HS-27A (cell line): ENCODE results near the gene MSH3.
"Not testable (repeated sequence)": the region's sequence is repeated elsewhere in the genome, so short reads cannot be mapped to it uniquely, and the experiment has no call there.

Experiments
- DNase-seq: peaks from one replicate; pipeline ENCODE4 v3.0.0-alpha.2; 2012; ENCODE audit warnings: low read depth, missing footprints

The MSH3 gene

GRCh38 chr5:80706835-80707447 is 52.5 kb downstream of the MSH3 start:
- DNase-seq = no peak

DNA sequence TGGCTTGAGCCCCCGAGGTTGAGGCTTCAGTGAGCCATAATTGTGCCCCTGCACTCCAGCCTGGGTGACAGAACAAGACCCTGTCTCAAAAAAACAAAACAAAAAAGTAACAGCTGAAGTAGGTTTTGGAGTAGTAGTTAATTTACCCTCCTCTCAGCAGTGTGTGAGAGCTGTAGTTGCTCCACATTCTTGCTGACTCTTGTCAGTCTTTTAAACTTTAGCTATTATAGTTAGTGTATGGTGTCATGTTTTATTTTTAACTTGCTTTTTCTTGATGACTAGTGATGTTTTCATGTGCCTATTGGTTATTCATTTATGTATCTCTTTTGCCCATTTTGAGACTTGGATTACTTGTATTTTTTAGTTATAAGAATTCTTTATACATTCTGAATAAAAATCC is 53.2 kb downstream of the MSH3 start:
- no peak for DNase-seq

DNA sequence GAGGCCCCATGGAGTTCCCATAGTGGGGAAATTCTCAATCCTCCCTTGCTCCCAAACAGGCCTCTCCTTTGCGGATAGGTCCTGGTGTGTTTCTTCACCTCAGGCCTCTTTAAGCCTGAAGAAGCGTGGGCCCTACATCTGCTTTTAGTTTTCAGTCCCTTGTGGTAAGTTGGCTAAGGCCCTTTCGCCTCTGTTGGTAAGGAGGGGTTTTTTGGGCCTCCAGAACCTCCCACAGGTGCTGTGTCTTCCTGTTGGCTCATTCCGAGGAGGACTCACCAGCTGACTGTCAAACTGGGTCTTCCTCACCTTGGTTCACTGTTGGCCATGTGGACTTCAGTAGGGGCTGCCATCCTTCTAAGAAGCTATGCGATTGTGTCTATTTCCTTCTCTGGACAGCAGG is 56.8 kb downstream of the MSH3 start:
- DNase-seq = no peak

DNA sequence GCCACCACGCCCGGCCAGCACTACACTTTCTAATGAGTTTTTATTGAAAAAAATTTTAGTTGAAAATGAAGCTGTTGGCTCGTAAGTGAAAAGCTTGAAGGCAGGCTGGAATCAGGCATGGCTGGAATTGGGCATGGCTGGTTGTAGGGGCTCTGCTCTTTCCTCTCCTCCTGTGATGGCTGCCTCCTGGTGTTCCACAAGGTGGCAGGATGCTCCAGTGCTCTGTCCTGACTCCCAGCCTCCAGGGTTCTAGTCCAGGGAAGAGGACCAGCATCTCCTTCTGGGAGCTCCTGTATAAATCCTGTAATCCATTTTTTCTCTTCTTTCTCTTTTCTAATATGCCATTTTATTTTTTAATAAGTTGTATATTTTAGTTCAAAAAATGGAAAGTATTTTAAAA is 57.5 kb downstream of the MSH3 start:
- DNase-seq = no peak

DNA sequence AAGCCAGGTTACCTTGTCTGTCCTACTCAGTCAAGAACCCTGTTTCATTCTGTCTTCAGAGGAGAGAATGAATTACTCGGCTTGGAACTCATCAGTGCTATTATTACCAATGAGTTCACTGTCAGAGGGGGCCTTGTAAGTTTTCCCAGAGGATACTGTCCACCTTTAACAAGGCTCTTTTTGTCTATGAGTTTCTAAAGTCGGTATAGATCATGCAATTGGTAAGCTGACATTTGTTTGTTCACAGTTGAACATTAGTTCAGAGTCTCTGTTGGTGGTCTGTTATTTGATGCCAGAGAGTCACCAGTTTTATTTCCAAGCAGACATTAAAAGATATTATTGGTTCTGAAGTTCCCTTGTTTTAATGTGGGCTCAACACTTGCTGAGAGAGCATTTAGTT is 58.5 kb downstream of the MSH3 start:
- DNase-seq = no peak

GRCh38 chr5:80713631-80714030 is 59.2 kb downstream of the MSH3 start:
- no peak for DNase-seq

- DNase-seq = no peak
These were observed 60.3 kb downstream of the MSH3 start for GRCh38 chr5:80714570-80715298.

- DNase-seq = no peak
These were observed 61.4 kb downstream of the MSH3 start for GRCh38 chr5:80715887-80716286.

GRCh38 chr5:80720181-80720580 is 65.7 kb downstream of the MSH3 start:
- no peak for DNase-seq

DNA sequence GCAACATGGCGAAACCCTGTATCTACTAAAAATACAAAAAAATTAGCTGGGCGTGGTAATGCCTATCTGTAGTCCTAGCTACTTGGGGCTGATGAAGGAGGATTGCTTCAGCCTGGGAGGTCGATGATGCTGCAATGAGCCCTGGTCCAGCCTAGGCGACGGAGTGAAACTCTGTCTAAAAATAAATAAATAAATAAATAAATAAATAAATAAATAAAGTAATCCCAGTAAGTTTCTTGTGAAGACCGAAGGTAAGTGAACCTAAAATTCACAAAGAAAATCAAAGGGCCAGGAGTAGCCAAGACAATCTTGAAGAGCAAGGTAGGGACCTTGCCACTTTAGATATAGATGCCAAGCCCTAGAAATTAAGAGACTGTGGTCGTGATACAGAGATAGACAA is 68.5 kb downstream of the MSH3 start:
- DNase-seq = no peak

- DNase-seq = no peak
These were observed 71.0 kb downstream of the MSH3 start for GRCh38 chr5:80725446-80725845.

DNA sequence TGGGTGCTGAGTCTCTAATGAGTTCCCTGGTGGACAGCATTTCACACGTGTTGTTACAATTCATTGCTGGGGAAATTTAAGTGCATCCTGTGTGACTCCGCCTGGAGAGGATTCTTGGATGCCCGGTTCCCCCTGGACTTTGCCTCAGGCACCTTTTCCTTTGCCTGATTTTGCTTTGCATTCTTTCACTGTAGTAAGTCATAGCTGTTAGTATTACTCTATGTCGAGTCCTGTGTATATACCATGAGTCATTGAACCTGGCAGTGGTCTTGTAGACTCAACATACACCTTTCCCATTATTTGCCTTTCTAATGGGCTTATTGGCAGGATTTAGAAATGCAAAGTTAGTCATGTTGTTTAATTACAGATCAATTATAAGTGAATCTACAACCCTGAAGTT is 82.3 kb downstream of the MSH3 start:
- no peak for DNase-seq

GRCh38 chr5:80738466-80738865 is 84.0 kb downstream of the MSH3 start:
- DNase-seq = no peak

- DNase-seq = no peak
These were observed 84.6 kb downstream of the MSH3 start for GRCh38 chr5:80739057-80739456.

DNA sequence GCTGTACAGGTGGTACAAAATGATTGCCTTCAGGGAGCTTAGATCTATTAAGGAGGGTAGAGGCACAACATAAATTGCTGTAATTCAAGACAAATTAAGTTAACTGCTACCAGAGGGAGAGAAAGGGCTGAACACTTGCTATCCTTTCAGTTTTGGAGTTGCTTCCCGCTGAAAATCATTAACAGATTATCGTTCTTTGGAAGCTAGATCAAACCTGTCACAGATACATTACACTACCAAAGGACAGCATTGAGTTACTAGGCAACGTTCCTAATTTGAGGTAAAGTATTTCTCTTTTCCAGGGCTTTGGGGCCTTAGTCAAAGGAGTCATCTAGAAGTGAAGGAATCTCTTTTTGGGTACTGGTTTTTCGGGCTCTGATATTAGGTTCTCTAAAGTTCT is 85.0 kb downstream of the MSH3 start:
- no peak for DNase-seq

GRCh38 chr5:80739898-80740297 is 85.4 kb downstream of the MSH3 start:
- no peak for DNase-seq

- DNase-seq = not testable (repeated sequence)
These were observed 86.0 kb downstream of the MSH3 start for GRCh38 chr5:80740488-80740887.

- no peak for DNase-seq
These were observed 86.5 kb downstream of the MSH3 start for GRCh38 chr5:80740999-80741398.

- no peak for DNase-seq
These were observed 89.7 kb downstream of the MSH3 start for GRCh38 chr5:80744149-80744548.

DNA sequence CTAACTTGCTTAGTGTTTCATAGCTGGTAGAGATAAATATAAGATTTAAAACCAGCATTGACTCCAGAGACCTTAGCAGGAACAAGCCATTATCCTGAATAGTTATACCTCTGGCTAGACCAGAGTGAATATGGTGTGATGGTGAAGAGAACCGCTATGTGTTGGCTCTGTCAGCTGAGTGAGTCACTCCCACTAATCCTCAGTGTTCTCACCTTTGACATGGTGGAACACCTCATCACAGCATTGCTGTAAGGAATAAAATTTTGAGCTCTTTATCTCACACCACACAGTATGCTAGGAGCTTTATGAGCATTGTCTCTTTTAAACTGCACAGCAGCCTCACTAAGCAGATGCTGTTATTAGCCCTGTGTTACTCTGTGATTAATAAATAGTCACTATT is 91.0 kb downstream of the MSH3 start:
- DNase-seq = no peak

DNA sequence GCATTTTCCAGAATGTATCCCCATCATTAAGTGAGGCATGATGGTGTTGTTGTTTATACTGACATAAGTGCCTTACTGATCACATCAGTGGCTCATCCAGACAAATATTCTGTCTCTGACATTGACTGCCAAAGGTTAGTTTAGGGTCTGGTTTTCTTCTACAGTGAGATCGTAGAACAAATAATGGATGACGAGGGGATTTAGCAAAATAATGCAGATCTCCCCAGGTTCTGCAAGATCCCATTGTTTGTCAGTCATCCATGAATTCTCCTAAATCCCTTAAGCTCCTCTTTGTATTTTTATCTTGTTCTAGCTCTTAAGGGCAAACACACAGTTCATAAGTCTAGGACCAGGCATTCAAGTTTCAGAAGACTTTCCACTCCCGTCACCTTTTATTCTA is 93.5 kb downstream of the MSH3 start:
- no peak for DNase-seq

- no peak for DNase-seq
These were observed 98.0 kb downstream of the MSH3 start for GRCh38 chr5:80752427-80752826.

DNA sequence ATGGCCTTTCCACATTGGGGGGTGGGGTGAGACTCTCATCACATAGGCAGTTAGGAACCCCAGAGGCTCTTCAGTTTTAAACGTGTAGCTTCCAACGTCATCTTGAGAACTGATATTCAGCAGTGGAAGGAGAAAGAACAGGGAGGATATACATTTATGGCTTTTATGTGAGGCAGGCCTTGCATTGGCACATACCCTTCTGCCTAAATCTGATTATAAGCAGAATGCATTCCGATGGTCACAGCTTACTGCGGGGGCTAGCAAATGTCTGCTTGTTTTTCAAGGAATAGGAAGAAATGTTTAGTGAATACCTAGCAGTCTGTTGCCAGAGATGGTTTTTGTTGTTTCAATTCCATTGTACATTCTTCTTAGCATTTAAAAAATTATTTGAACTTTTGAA is 99.3 kb downstream of the MSH3 start:
- DNase-seq = no peak

DNA sequence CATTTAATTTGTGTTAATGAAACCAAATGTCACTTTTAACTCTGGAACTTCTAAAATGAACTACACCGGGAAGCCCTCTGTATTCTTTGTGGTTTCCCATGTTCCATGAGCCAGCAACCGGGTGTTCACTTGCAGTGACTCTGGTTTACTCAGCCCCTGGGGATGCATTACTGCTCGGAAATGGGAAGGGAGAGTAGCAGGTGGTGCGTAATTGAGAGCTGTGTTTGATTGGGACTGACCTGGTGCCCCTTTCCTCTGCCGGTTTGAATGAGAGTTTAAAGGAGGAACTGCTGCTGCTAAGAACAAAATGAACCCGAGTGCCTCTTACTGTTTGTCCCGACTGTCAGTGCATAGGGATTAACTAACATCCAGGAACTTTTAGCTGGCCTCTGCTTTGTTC is 100.4 kb downstream of the MSH3 start:
- no peak for DNase-seq
